BJ (cell line): ENCODE results near the gene SYNE3. TPM values are rescaled to one million over a fixed set of nuclear protein-coding genes. Genes with fewer than 3 reads are reported as not detected.

Source experiments
- CTCF ChIA-PET: fragments of 350-600 bp; formaldehyde crosslinking; extraction: SDS; loops from one replicate; lab custom pipeline; 2021; ENCODE audit warnings: antibody characterized with exemption, inconsistent platforms; lab: Yijun Ruan, JAX
- POLR2A ChIA-PET: fragments of 300-600 bp; sonication (Branson Sonifier 250); formaldehyde crosslinking; extraction: SDS; loops from one replicate; lab custom pipeline; 2021; ENCODE audit warnings: antibody characterized with exemption; lab: Charles Lee
- DNase-seq: peaks from one replicate; pipeline ENCODE4 v3.0.0-alpha.2; 2011; ENCODE audit warnings: low read depth
- H3K27me3 ChIP-seq: 2 replicates; pipeline ENCODE4 v1.6.0; 2011; ENCODE audit warnings: low read length; ENCODE audit not compliant: control insufficient read depth, insufficient read depth
- H3K36me3 ChIP-seq: 2 replicates; pipeline ENCODE4 v1.5.1; 2011; ENCODE audit warnings: low read length; ENCODE audit not compliant: control insufficient read depth, insufficient read depth
- H3K4me3 ChIP-seq: 2 replicates; pipeline ENCODE4 v1.5.1; 2011; ENCODE audit warnings: low read depth, mild to moderate bottlenecking, control low read depth, low read length
- polyA plus RNA-seq: library from polyadenylated mRNA; depleted of rRNA; stranded (reverse); fragments of >200 nt; gene quantifications from 2 replicates; pipeline ENCODE4 v1.2.3, GENCODE V29; 2011
- TF ChIP-seq, protein P1 (sequence below): IDR thresholded peaks from 2 replicates; pipeline ENCODE4 v1.5.1; 2011; ENCODE audit warnings: low read depth, mild to moderate bottlenecking, control low read depth, inconsistent platforms, low read length, moderate library complexity; ENCODE audit not compliant: insufficient read depth

SYNE3 gene
- polyA plus RNA-seq, 1 experiment = 3.5 TPM

DNA sequence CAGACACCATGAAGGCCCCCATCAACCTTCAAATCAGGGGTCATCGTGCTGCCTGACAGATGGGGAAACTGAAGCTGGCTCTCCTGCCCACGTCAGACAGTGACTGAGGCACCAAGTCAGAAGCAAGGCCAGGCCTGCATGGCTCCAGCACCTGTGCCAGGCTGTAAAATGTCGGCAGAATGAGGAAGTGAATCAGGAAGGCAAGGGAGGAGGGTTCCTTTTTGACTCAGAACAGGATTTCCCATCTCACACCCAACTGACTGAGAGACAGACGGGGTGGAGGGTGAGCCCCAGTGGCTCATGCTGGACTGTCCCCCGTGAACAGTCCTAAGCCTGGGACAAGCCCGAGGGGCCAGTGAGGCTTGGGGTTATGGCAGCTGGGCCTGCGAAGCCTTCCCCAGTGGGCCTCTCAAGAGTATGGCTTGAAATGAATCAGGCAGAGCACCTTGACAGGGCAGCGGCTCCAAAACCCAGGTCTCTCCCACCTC is 20.9 kb downstream of the SYNE3 start:
- no peaks in the 10 kb centered on the region; the same call in 1 of the 2 replicates for H3K36me3 ChIP-seq
- no peaks in the 10 kb centered on the region for H3K27me3 ChIP-seq
- TF ChIP-seq, protein P1, sequence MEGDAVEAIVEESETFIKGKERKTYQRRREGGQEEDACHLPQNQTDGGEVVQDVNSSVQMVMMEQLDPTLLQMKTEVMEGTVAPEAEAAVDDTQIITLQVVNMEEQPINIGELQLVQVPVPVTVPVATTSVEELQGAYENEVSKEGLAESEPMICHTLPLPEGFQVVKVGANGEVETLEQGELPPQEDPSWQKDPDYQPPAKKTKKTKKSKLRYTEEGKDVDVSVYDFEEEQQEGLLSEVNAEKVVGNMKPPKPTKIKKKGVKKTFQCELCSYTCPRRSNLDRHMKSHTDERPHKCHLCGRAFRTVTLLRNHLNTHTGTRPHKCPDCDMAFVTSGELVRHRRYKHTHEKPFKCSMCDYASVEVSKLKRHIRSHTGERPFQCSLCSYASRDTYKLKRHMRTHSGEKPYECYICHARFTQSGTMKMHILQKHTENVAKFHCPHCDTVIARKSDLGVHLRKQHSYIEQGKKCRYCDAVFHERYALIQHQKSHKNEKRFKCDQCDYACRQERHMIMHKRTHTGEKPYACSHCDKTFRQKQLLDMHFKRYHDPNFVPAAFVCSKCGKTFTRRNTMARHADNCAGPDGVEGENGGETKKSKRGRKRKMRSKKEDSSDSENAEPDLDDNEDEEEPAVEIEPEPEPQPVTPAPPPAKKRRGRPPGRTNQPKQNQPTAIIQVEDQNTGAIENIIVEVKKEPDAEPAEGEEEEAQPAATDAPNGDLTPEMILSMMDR = no peak
- no peak for DNase-seq
- no peak overlapping the region for H3K4me3 ChIP-seq
- ChIA-PET POLR2A (no interaction called here), CTCF (interaction anchor here (1.7 to 2.0 kb wide), 2 partner anchors 32 to 50 kb away, joined by 4 to 13 read pairs; no protein-coding TSS in a partner anchor)

DNA sequence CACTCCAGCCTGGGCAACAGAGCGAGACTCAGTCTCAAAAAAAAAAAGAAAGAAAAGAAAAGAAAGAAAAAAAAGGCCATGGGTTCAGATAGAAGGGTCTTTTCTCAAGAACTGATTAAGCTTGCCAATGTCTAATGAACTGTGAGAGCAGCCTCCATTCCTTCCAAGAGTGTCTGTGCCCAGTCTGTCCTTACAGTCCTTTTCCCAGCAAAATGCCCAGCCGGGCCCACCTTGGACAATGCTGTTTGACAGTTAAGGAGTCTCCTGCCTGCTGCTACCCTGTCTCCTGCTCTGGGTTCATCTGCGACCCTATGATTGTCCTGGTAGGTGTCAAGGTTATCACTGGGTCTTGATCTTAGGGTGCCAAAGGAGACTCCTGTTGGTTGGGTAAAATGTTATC is 21.4 kb downstream of the SYNE3 start:
- H3K36me3 ChIP-seq = no peaks in the 10 kb centered on the region; the same call in 1 of the 2 replicates
- no peak for DNase-seq
- CTCF ChIA-PET = no interaction called here
- POLR2A ChIA-PET = no interaction called here
- H3K27me3 ChIP-seq = no peaks in the 10 kb centered on the region
- H3K4me3 ChIP-seq = no peak overlapping the region
- TF ChIP-seq, protein P1 = no peak

DNA sequence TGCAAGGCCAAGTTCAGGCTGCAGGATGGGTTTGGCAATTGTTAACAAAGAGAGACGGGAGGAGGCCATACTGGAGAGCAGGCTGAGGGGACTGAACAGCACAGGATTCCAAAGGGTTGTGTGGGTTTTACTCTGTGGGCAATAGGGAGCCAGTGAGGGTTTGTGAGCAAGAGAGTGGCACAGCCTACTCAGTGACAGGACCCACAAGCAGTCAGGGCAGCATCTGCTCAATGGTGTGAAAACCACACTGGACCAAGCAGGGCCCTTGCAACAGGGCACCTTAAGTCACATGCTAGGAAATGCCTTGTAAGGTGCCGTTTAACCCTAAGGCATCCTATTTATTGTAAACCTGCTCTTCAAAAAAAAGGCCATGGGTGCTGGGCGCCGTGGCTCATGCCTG is 22.0 kb downstream of the SYNE3 start:
- no peaks in the 10 kb centered on the region; the same call in 1 of the 2 replicates for H3K36me3 ChIP-seq
- no peak for DNase-seq
- TF ChIP-seq, protein P1 = no peak
- H3K4me3 ChIP-seq = no peak overlapping the region
- no peaks in the 10 kb centered on the region for H3K27me3 ChIP-seq
- ChIA-PET CTCF (interaction anchor here (1.0 kb wide), 1 partner anchor 22 kb away, joined by 3 read pairs; the partner anchor contains the start of gene SYNE3), POLR2A (interaction anchor here (0.7 kb wide), 1 partner anchor 548 kb away, joined by 4 read pairs; no protein-coding TSS in a partner anchor)

DNA sequence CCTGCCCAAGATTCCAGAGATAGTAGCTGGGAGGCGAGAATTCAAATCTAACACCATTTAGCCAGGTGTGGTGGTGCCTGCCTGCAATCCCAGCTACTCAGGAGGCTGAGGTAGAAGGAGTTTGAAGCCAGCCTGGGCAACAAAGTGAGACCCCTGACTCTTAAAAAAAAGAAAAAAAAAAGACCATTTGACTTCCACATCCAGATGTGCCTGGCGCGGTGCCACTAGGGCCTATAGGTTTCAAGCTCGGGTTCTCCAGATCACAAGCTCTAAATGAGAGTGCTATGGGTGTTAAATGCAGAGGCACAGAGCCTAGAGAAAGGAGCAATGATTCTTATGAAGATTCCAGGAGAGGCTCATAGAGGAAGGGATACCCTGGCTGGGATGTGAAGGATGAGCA is 22.5 kb downstream of the SYNE3 start:
- no peaks in the 10 kb centered on the region; the same call in 1 of the 2 replicates for H3K36me3 ChIP-seq
- no peak overlapping the region for H3K4me3 ChIP-seq
- no peaks in the 10 kb centered on the region for H3K27me3 ChIP-seq
- no peak for DNase-seq
- ChIA-PET CTCF (interaction anchor here (0.9 to 1.1 kb wide), 3 partner anchors 22 to 33 kb away, joined by 3 read pairs; partner anchors contain the start of gene SYNE3), POLR2A (interaction anchor here (0.7 kb wide), 1 partner anchor 548 kb away, joined by 4 read pairs; no protein-coding TSS in a partner anchor)
- TF ChIP-seq, protein P1 = no peak

DNA sequence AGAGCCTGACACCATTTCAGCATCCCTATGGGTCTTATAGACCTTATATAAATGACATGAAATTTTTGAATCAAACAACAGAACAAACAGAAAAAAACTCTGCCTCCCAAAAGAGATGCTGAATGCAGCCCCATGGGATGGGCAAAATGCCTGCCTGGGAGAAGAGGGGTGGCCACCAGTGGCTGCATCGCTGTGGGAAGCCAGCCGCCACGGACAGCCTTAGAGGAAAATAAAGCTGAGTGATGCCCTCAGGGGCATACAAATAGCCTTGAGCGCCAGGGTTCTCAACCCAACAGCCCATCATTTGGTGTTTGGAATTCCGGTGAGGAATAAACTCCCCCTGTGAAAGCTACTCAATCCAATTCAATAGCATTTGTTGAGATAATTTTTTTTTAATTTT is 22.9 kb downstream of the SYNE3 start:
- DNase-seq = no peak
- TF ChIP-seq, protein P1 = no peak
- H3K27me3 ChIP-seq = no peaks in the 10 kb centered on the region
- H3K36me3 ChIP-seq = no peaks in the 10 kb centered on the region; the same call in 1 of the 2 replicates
- CTCF ChIA-PET = interaction anchor here (0.6 to 1.1 kb wide), 4 partner anchors 23 to 55 kb away, joined by 3 read pairs; partner anchors contain the start of gene SYNE3
- POLR2A ChIA-PET = no interaction called here
- H3K4me3 ChIP-seq = no peak overlapping the region
